Vagina (tissue), 2 donors: Measurements from ENCODE around the gene PCYT2. TPM values are rescaled to one million over a fixed set of nuclear protein-coding genes. Genes with fewer than 3 reads are reported as not detected.
A peak's percentile ranks its signal among the peaks of the same experiment; 100 is the strongest.

ENCODE experiments used
- DNase-seq, 2 donors: peaks; one replicate each; pipeline ENCODE4 v3.0.0-alpha.2; 2017; ENCODE audit errors: extremely low spot score in 2 of 2
- H3K27ac ChIP-seq: fragments of 200-600 bp; sonication (generic); one replicate; pipeline ENCODE4 v1.5.1; 2019
- H3K27me3 ChIP-seq: fragments of 200-600 bp; sonication (generic); one replicate; pipeline ENCODE4 v1.5.1; 2019
- H3K36me3 ChIP-seq, 2 donors: fragments of 200-600 bp; sonication (generic); one replicate each; pipeline ENCODE4 v1.5.1; 2017 to 2019
- H3K4me1 ChIP-seq: fragments of 200-600 bp; sonication (generic); one replicate; pipeline ENCODE4 v1.5.1; 2019
- H3K4me3 ChIP-seq, 2 donors: fragments of 200-600 bp; sonication (generic); 1 replicate in 1 of 2; 2 replicates in 1 of 2; pipeline ENCODE4 v1.5.1; 2016 to 2019
- H3K9me3 ChIP-seq: fragments of 200-600 bp; sonication (generic); one replicate; pipeline ENCODE4 v1.5.1; 2019
- POLR2A ChIP-seq, 2 donors: fragments of 450-650 bp; IDR thresholded peaks; one replicate each; pipeline ENCODE4 v1.6.1; 2017; ENCODE audit warnings: antibody characterized with exemption in 2 of 2, mild to moderate bottlenecking in 2 of 2, moderate library complexity in 2 of 2
- POLR2AphosphoS5 ChIP-seq, 2 donors: sonication (generic); formaldehyde crosslinking; IDR thresholded peaks; one replicate each; pipeline ENCODE4 v1.9.0; 2017; ENCODE audit warnings: antibody characterized with exemption in 2 of 2, mild to moderate bottlenecking in 2 of 2, low read depth in 1 of 2; ENCODE audit not compliant: insufficient read depth in 1 of 2
- intact Hi-C: fragments of 100-400 bp; cut with DNase I; formaldehyde crosslinking; loops from one replicate; pipeline ENCODE4 v1.15.1; 2023
- total RNA-seq: library from RNA; depleted of rRNA; stranded (reverse); fragments of >200 nt; gene quantifications from one replicate; pipeline ENCODE4 v1.2.3, GENCODE V29; 2016
- TF ChIP-seq, protein P1 (sequence below), 3 experiments: fragments of 450-650 bp in 2 of 3; fragments of 200-600 bp in 1 of 3; sonication (generic) in 1 of 3; IDR thresholded peaks; one replicate each; pipeline ENCODE4 v1.5.1; 2017 to 2019; ENCODE audit warnings: antibody characterized with exemption in 3 of 3, mild to moderate bottlenecking in 2 of 3, moderate library complexity in 2 of 3

Gene PCYT2
- total RNA-seq, 1 donor from 2014 or later, result 28.0 TPM

- no peaks in the 10 kb centered on the region for H3K27me3 ChIP-seq
- no peak for TF ChIP-seq POLR2AphosphoS5 (IDR thresholded peaks at IDR 0.05; ENCODE audit: insufficient read depth in 1 of 2, low read depth in 1 of 2)
- TF ChIP-seq, protein P1, sequence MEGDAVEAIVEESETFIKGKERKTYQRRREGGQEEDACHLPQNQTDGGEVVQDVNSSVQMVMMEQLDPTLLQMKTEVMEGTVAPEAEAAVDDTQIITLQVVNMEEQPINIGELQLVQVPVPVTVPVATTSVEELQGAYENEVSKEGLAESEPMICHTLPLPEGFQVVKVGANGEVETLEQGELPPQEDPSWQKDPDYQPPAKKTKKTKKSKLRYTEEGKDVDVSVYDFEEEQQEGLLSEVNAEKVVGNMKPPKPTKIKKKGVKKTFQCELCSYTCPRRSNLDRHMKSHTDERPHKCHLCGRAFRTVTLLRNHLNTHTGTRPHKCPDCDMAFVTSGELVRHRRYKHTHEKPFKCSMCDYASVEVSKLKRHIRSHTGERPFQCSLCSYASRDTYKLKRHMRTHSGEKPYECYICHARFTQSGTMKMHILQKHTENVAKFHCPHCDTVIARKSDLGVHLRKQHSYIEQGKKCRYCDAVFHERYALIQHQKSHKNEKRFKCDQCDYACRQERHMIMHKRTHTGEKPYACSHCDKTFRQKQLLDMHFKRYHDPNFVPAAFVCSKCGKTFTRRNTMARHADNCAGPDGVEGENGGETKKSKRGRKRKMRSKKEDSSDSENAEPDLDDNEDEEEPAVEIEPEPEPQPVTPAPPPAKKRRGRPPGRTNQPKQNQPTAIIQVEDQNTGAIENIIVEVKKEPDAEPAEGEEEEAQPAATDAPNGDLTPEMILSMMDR (IDR thresholded peaks at IDR 0.05), result no peak
- no peak for TF ChIP-seq POLR2A (IDR thresholded peaks at IDR 0.05)
- H3K9me3 ChIP-seq, result no peaks in the 10 kb centered on the region
- H3K4me1 ChIP-seq, result peaks cover 49% of the 10 kb centered on the region
- no peak for DNase-seq
- no peaks in the 10 kb centered on the region for H3K36me3 ChIP-seq
- H3K27ac ChIP-seq, result peak overlapping the region; percentile 45
- H3K4me3 ChIP-seq, result peak overlapping the region; percentile 72 to 89
- intact Hi-C loops, result no loop called here
These were observed 17.5 kb upstream of the PCYT2 start for GRCh38 chr17:81928544-81929252.

DNA sequence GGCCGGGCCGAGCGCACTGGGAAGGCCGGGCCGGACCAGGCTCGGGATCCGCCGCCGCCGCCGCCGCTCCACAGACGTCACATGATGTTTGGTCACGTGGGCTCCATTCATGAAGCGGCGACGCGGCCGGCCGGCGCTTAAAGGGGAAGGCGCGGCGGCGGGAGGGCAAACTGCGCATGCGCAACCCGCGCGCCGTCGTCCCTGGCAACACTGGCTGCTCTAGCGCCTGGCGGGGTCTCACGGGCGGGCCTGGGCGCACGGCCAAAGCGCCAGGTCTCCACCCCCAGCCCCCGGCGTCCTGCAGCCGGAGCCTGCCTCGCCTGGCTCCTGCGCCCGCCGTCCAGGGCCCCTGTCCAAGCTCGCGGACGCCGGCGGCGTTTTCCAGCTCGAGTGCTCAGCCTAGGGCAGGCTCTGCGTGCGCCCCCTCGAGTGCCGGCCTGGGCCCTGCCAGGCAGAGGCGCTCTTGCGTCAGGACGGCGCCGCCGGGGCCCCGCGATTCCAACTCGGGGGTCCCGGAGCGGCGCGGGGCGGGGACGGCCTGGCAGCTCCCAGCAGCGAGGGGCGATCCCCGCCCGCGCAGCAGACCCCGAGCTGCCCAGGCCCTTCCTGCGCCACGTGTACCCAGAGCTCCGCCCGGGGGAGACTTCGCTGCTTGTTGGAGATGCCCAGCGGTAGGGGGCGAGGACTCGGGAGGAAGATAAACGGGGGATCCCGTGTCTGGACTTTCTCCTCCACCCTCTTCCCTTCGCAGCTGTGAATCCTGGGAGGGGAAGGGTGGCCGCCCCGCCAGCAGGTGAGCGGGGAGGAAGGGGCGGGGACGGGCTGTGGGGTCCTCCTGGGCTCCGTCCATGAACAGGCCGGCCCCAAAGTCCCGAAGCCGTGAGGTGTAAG is 16.7 kb upstream of the PCYT2 start, which contains the start of gene MAFG:
TSS of gene MAFG (minus strand) at position 83 of the 891 bp plus-strand sequence. CDS start 4,550 bp downstream, outside the sequence.
- TF ChIP-seq POLR2AphosphoS5 (IDR thresholded peaks at IDR 0.05; ENCODE audit: insufficient read depth in 1 of 2, low read depth in 1 of 2) (peak; percentile 53 to 80), POLR2A (IDR thresholded peaks at IDR 0.05) (peak in 1 of 2 donors; percentile 70)
- TF ChIP-seq, protein P1 (IDR thresholded peaks at IDR 0.05), result peak in 1 of 3 experiments; percentile 15
- Histone ChIP-seq H3K4me3 (peak within 1 kb of the TSS; percentile 72 to 89), H3K9me3 (no peaks in the 10 kb centered on the region), H3K36me3 (no peaks in the 10 kb centered on the region), H3K27me3 (no peaks in the 10 kb centered on the region), H3K4me1 (peaks cover 57% of the 10 kb centered on the region), H3K27ac (peak within 1 kb of the TSS; percentile 95)
- no peak for DNase-seq
- intact Hi-C loops, result no loop called here

DNA sequence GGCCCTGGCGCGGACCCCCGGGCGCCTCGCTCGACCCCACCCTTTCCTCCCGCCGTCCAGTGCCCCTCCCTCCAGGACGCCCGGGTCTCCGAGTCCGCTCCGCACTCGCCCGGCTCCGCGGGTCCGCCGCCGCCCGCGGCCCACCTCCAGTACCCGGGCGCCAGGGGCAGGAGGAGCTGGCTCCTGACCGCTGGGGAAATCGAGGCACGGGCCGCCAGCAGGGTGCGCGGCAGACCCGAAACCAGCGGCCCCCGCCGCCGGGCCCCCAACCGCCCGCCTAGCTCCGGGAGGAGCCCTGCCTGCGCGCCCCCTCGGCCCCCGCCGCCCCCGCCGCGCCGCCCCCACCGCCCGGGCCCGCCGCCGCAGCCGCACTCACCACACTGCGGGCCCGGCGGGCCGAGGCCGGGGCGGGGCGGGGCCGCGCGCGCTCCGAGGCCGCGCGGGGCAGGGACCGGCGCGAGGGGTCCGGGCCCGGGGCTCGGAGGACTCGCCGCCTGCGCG is 16.0 kb upstream of the PCYT2 start:
- DNase-seq, result no peak
- peaks cover 0 to 2% of the 10 kb centered on the region in 2 donors for H3K36me3 ChIP-seq
- H3K4me1 ChIP-seq, result peaks cover 63% of the 10 kb centered on the region

DNA sequence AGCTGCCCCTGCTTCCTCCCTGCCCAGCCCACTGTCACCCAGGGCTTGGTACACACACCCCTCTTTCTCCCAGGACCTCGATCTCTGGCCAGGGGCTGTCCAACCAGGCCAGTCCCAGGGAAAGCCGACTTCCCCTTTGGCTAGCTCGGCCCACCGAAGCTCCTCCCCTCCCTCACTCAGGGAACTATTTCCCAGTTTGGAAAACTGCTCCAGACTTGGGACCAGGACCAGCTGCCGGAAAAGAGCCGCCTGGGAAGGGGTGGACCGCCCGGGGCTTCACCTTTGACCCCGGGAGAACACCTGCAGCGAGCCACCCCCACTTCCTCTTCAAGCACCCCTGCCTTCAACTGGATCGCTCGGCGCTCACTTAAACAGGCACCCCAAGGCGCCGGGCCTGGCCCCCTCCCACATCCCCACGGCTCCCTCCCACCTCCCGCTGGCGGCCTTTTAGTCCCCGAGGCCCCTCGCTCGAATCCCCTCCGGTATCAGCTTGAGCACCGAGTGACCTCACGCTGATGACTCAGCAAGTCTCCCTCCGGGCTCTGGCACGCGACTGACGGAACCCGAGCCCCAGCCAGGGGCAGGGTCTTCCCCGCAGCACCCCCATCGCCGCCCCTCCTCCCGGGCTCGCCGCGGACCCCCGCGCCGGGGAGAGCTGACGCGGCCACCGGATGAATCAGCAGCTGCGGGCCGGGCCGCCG is 15.4 kb upstream of the PCYT2 start:
- no peaks in the 10 kb centered on the region for H3K9me3 ChIP-seq
- peaks cover 58% of the 10 kb centered on the region for H3K4me1 ChIP-seq
- peak overlapping the region; percentile 95 for H3K27ac ChIP-seq
- DNase-seq, result no peak
- H3K36me3 ChIP-seq, result peaks cover 0 to 6% of the 10 kb centered on the region in 2 donors
- H3K27me3 ChIP-seq, result no peaks in the 10 kb centered on the region
- intact Hi-C loops, result no loop called here
- peak; percentile 25 to 67 for TF ChIP-seq POLR2AphosphoS5 (IDR thresholded peaks at IDR 0.05; ENCODE audit: insufficient read depth in 1 of 2, low read depth in 1 of 2)
- TF ChIP-seq, protein P1 (IDR thresholded peaks at IDR 0.05), result no peak
- H3K4me3 ChIP-seq, result peak overlapping the region; percentile 72 to 89

More for the DNA sequence above, 16.0 kb upstream of the PCYT2 start:
- no peaks in the 10 kb centered on the region for H3K27me3 ChIP-seq
- TF ChIP-seq POLR2A (IDR thresholded peaks at IDR 0.05) (no peak), POLR2AphosphoS5 (IDR thresholded peaks at IDR 0.05; ENCODE audit: insufficient read depth in 1 of 2, low read depth in 1 of 2) (no peak)
- TF ChIP-seq, protein P1 (IDR thresholded peaks at IDR 0.05), result no peak
- no peaks in the 10 kb centered on the region for H3K9me3 ChIP-seq
- H3K4me3 ChIP-seq, result peak overlapping the region; percentile 72 to 89
- H3K27ac ChIP-seq, result peak overlapping the region; percentile 95
- intact Hi-C loops, result no loop called here
